HepG2 (cell line): ENCODE measurements around the gene BIRC6. TPM values are rescaled to one million over a fixed set of nuclear protein-coding genes. Genes with fewer than 3 reads are reported as not detected.
A peak's percentile ranks its signal among the peaks of the same experiment; 100 is the strongest.

ENCODE experiments used
- ATM ChIP-seq: fragments of 450-650 bp; IDR thresholded peaks from 2 replicates; pipeline ENCODE4 v1.7.1; 2017; ENCODE audit warnings: mild to moderate bottlenecking, borderline replicate concordance
- DPF2 ChIP-seq: sonication (generic); formaldehyde crosslinking; IDR thresholded peaks from 2 replicates; pipeline ENCODE4 v1.4.0; 2020; ENCODE audit warnings: mild to moderate bottlenecking, low read depth, missing genetic modification reagents, borderline replicate concordance
- POGZ ChIP-seq: sonication (generic); formaldehyde crosslinking; IDR thresholded peaks from 2 replicates; pipeline ENCODE4 v1.4.0; 2020; ENCODE audit warnings: mild to moderate bottlenecking, missing genetic modification reagents
- REPIN1 ChIP-seq: sonication (generic); formaldehyde crosslinking; IDR thresholded peaks from 2 replicates; pipeline ENCODE4 v1.8.0; 2022; ENCODE audit warnings: missing genetic modification reagents, low read depth, mild to moderate bottlenecking, borderline replicate concordance
- SPEN ChIP-seq: sonication (generic); formaldehyde crosslinking; IDR thresholded peaks from 2 replicates; pipeline ENCODE4 v1.5.1; 2020; ENCODE audit warnings: low read depth, mild to moderate bottlenecking, missing genetic modification reagents
- SSRP1 ChIP-seq: IDR thresholded peaks from 2 replicates; pipeline ENCODE4 v1.6.1; 2016; ENCODE audit warnings: control low read depth
- TCF7 ChIP-seq: sonication (generic); IDR thresholded peaks from 2 replicates; pipeline ENCODE4 v1.6.1; 2016; ENCODE audit warnings: antibody characterized with exemption, low read depth
- ZFY ChIP-seq: sonication (generic); formaldehyde crosslinking; IDR thresholded peaks from 2 replicates; pipeline ENCODE4 v1.4.0; 2020; ENCODE audit warnings: missing genetic modification reagents
- ZKSCAN8 ChIP-seq: IDR thresholded peaks from 2 replicates; pipeline ENCODE4 v1.6.1; 2016; ENCODE audit warnings: borderline replicate concordance, missing genetic modification reagents, missing compliant biosample characterization
- ZNF101 ChIP-seq: sonication (generic); formaldehyde crosslinking; IDR thresholded peaks from 2 replicates; pipeline ENCODE4 v1.4.0; 2020; ENCODE audit warnings: mild to moderate bottlenecking, low read depth, missing genetic modification reagents, borderline replicate concordance
- ZNF263 ChIP-seq: sonication (generic); formaldehyde crosslinking; IDR thresholded peaks from 2 replicates; pipeline ENCODE4 v1.4.0; 2020; ENCODE audit warnings: missing genetic modification reagents
- polyA plus RNA-seq, 8 experiments: library from polyadenylated mRNA; depleted of rRNA in 3 of 8; stranded (reverse) in 7 of 8; unstranded in 1 of 8; fragments of >200 nt; fragmentation: Illumina TruSeq in 4 of 8; extraction: Trizol in 4 of 8; gene quantifications; 2 replicates each; pipeline versions ENCODE4 v1.2.1 to v1.2.3, GENCODE V29; 2011 to 2016; ENCODE audit warnings: low read depth in 4 of 8, missing spikeins in 1 of 8, mixed read lengths in 1 of 8; ENCODE audit not compliant: insufficient read depth in 1 of 8
- total RNA-seq, 5 experiments: library from RNA; depleted of rRNA; stranded (reverse); fragments of >200 nt; fragmentation: Illumina TruSeq; extraction: Trizol; gene quantifications; 2 replicates each; pipeline ENCODE4 v1.2.3, GENCODE V29; 2016; ENCODE audit warnings: low read depth in 1 of 5
- TF ChIP-seq, protein P1 (sequence below): IDR thresholded peaks from 2 replicates; pipeline ENCODE4 v1.6.1; 2016; ENCODE audit warnings: low read depth, missing genetic modification reagents, missing compliant biosample characterization
- TF ChIP-seq, protein P2 (sequence below), 2 experiments: IDR thresholded peaks; 2 replicates each; pipeline ENCODE4 v1.6.1; 2011 to 2012; ENCODE audit warnings: low read length in 2 of 2, borderline replicate concordance in 1 of 2, low read depth in 1 of 2, mild to moderate bottlenecking in 1 of 2, moderate library complexity in 1 of 2
- TF ChIP-seq, protein P3 (sequence below): sonication (generic); formaldehyde crosslinking; IDR thresholded peaks from 2 replicates; pipeline ENCODE4 v1.4.0; 2020; ENCODE audit warnings: missing genetic modification reagents
- TF ChIP-seq, protein P4 (sequence below): IDR thresholded peaks from 2 replicates; pipeline ENCODE4 v1.6.1; 2016; ENCODE audit warnings: mild to moderate bottlenecking

BIRC6 gene
- total and polyA plus RNA-seq, 2 of the 13 experiments (the other 11 are each of a cell fraction or from before 2014, with no cell fraction given): 65.6 to 120 TPM

- peak; percentile 80; the same call in 1 of the 2 replicates for TF ChIP-seq REPIN1 (CRISPR knock-in tag)
- TF ChIP-seq, protein P1, sequence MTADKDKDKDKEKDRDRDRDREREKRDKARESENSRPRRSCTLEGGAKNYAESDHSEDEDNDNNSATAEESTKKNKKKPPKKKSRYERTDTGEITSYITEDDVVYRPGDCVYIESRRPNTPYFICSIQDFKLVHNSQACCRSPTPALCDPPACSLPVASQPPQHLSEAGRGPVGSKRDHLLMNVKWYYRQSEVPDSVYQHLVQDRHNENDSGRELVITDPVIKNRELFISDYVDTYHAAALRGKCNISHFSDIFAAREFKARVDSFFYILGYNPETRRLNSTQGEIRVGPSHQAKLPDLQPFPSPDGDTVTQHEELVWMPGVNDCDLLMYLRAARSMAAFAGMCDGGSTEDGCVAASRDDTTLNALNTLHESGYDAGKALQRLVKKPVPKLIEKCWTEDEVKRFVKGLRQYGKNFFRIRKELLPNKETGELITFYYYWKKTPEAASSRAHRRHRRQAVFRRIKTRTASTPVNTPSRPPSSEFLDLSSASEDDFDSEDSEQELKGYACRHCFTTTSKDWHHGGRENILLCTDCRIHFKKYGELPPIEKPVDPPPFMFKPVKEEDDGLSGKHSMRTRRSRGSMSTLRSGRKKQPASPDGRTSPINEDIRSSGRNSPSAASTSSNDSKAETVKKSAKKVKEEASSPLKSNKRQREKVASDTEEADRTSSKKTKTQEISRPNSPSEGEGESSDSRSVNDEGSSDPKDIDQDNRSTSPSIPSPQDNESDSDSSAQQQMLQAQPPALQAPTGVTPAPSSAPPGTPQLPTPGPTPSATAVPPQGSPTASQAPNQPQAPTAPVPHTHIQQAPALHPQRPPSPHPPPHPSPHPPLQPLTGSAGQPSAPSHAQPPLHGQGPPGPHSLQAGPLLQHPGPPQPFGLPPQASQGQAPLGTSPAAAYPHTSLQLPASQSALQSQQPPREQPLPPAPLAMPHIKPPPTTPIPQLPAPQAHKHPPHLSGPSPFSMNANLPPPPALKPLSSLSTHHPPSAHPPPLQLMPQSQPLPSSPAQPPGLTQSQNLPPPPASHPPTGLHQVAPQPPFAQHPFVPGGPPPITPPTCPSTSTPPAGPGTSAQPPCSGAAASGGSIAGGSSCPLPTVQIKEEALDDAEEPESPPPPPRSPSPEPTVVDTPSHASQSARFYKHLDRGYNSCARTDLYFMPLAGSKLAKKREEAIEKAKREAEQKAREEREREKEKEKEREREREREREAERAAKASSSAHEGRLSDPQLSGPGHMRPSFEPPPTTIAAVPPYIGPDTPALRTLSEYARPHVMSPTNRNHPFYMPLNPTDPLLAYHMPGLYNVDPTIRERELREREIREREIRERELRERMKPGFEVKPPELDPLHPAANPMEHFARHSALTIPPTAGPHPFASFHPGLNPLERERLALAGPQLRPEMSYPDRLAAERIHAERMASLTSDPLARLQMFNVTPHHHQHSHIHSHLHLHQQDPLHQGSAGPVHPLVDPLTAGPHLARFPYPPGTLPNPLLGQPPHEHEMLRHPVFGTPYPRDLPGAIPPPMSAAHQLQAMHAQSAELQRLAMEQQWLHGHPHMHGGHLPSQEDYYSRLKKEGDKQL (CRISPR knock-in tag): peak; percentile 70; the same call in 1 of the 2 replicates
- TF ChIP-seq, protein P2, sequence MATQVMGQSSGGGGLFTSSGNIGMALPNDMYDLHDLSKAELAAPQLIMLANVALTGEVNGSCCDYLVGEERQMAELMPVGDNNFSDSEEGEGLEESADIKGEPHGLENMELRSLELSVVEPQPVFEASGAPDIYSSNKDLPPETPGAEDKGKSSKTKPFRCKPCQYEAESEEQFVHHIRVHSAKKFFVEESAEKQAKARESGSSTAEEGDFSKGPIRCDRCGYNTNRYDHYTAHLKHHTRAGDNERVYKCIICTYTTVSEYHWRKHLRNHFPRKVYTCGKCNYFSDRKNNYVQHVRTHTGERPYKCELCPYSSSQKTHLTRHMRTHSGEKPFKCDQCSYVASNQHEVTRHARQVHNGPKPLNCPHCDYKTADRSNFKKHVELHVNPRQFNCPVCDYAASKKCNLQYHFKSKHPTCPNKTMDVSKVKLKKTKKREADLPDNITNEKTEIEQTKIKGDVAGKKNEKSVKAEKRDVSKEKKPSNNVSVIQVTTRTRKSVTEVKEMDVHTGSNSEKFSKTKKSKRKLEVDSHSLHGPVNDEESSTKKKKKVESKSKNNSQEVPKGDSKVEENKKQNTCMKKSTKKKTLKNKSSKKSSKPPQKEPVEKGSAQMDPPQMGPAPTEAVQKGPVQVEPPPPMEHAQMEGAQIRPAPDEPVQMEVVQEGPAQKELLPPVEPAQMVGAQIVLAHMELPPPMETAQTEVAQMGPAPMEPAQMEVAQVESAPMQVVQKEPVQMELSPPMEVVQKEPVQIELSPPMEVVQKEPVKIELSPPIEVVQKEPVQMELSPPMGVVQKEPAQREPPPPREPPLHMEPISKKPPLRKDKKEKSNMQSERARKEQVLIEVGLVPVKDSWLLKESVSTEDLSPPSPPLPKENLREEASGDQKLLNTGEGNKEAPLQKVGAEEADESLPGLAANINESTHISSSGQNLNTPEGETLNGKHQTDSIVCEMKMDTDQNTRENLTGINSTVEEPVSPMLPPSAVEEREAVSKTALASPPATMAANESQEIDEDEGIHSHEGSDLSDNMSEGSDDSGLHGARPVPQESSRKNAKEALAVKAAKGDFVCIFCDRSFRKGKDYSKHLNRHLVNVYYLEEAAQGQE (IDR thresholded peaks at IDR 0.05; ENCODE audit: borderline replicate concordance in 1 of 2, low read depth in 1 of 2, low read length in 2 of 2): peak in 1 of 2 experiments; percentile 56; a peak in 1 of 4 replicates
- peak; percentile 78; the same call in 1 of the 2 replicates for TF ChIP-seq SSRP1 (CRISPR knock-in tag)
- peak; percentile 25; the same call in 1 of the 2 replicates for TF ChIP-seq SPEN (CRISPR knock-in tag)
- peak; percentile 90; the same call in 1 of the 2 replicates for TF ChIP-seq ZKSCAN8 (CRISPR knock-in tag)
- TF ChIP-seq ZNF101 (CRISPR knock-in tag): 0 out of 2 replicates have a peak, but pooled peaks have one; percentile 54
- peak; percentile 98 for TF ChIP-seq ATM
- peak; percentile 95 for TF ChIP-seq DPF2
- TF ChIP-seq ZFY (CRISPR knock-in tag): peak; percentile 22; the same call in 1 of the 2 replicates
- TF ChIP-seq ZNF263: 0 out of 2 replicates have a peak, but pooled peaks have one; percentile 14
- TF ChIP-seq, protein P3, sequence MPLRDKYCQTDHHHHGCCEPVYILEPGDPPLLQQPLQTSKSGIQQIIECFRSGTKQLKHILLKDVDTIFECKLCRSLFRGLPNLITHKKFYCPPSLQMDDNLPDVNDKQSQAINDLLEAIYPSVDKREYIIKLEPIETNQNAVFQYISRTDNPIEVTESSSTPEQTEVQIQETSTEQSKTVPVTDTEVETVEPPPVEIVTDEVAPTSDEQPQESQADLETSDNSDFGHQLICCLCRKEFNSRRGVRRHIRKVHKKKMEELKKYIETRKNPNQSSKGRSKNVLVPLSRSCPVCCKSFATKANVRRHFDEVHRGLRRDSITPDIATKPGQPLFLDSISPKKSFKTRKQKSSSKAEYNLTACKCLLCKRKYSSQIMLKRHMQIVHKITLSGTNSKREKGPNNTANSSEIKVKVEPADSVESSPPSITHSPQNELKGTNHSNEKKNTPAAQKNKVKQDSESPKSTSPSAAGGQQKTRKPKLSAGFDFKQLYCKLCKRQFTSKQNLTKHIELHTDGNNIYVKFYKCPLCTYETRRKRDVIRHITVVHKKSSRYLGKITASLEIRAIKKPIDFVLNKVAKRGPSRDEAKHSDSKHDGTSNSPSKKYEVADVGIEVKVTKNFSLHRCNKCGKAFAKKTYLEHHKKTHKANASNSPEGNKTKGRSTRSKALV (CRISPR knock-in tag): 0 out of 2 replicates have a peak, but pooled peaks have one; percentile 16
- TF ChIP-seq POGZ: peak; percentile 69
- peak; percentile 80 for TF ChIP-seq TCF7
- TF ChIP-seq, protein P4, sequence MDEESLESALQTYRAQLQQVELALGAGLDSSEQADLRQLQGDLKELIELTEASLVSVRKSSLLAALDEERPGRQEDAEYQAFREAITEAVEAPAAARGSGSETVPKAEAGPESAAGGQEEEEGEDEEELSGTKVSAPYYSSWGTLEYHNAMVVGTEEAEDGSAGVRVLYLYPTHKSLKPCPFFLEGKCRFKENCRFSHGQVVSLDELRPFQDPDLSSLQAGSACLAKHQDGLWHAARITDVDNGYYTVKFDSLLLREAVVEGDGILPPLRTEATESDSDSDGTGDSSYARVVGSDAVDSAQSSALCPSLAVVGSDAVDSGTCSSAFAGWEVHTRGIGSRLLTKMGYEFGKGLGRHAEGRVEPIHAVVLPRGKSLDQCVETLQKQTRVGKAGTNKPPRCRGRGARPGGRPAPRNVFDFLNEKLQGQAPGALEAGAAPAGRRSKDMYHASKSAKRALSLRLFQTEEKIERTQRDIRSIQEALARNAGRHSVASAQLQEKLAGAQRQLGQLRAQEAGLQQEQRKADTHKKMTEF: peak; percentile 92
Measured at GRCh38 chr2:32329180-32329980, 27.4 kb upstream of the BIRC6 start (continued).
